HEK293 (cell line): ENCODE data around the gene SLC30A5.

ENCODE experiments used
- SCRT1 ChIP-seq: fragments of 450-650 bp; formaldehyde crosslinking; IDR thresholded peaks from 2 replicates; pipeline ENCODE4 v1.5.1; 2016; ENCODE audit warnings: missing biosample characterization, missing genetic modification characterization, borderline replicate concordance
- ZNF248 ChIP-seq: fragments of 450-650 bp; formaldehyde crosslinking; IDR thresholded peaks from 2 replicates; pipeline ENCODE4 v1.5.1; 2017; ENCODE audit warnings: missing biosample characterization, missing genetic modification characterization
- ZNF274 ChIP-seq, 2 experiments: fragments of 200-500 bp in 1 of 2; fragments of 450-650 bp in 1 of 2; sonication (Bioruptor generic) in 1 of 2; formaldehyde crosslinking in 1 of 2; IDR thresholded peaks; 2 replicates each; pipeline versions ENCODE4 v1.5.1 to v1.6.1; 2014 to 2016; ENCODE audit warnings: borderline replicate concordance in 1 of 2, inconsistent platforms in 1 of 2, low read length in 1 of 2, missing biosample characterization in 1 of 2, missing genetic modification characterization in 1 of 2
- ZNF747 ChIP-seq: fragments of 450-650 bp; formaldehyde crosslinking; IDR thresholded peaks from 2 replicates; pipeline ENCODE4 v1.5.1; 2016; ENCODE audit warnings: missing biosample characterization, missing genetic modification characterization
- TF ChIP-seq, protein P1 (sequence below): fragments of 450-650 bp; formaldehyde crosslinking; IDR thresholded peaks from 2 replicates; pipeline ENCODE4 v1.5.1; 2016; ENCODE audit warnings: missing biosample characterization, missing genetic modification characterization

DNA sequence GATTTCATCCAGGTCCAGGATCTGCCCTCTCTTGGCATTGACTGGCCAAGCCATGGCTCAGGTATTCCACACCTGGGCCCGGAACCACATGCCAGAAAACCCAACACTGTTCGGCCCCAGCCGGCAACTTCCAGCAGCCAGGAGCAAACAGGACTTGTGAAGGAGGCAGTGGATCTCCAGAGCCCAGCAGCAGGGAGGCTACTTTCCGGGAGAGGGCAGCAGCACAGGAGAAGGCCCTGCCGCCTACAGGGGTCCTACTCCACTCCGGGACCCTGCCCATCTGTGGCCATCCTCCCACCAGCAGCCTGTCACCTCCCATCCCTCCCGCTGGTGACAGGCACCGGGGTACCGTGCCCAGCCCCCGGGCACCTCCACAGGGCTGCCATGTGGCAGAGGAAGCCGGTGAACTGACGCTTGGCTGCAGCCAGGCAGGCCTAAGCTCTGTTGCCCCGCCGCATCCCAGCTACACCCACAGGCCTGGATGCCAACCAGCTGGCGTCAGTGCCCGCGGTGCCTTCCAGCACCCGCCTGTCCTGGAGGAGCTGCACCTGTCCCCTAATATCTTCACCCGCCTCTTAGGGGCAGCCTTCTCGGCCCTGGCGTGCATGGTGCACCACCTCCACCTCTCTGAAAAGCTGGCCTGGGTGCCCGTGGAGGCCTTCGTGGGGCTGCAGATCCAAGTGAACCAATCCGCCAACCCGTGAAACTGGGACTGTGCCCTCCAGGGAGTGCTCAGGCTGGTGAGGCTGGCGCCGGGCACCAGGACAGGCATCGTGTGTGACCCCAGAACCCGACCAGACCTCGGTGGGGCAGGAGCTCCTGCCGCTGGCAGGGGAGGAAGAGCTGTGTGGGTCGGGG, 18.9 kb upstream of the SLC30A5 start:
- no peak for TF ChIP-seq ZNF274 (IDR thresholded peaks at IDR 0.05; ENCODE audit: low read length)
- no peak for TF ChIP-seq ZNF274 (tag by site-specific recombination; IDR thresholded peaks at IDR 0.05; ENCODE audit: borderline replicate concordance)
- TF ChIP-seq, protein P1, sequence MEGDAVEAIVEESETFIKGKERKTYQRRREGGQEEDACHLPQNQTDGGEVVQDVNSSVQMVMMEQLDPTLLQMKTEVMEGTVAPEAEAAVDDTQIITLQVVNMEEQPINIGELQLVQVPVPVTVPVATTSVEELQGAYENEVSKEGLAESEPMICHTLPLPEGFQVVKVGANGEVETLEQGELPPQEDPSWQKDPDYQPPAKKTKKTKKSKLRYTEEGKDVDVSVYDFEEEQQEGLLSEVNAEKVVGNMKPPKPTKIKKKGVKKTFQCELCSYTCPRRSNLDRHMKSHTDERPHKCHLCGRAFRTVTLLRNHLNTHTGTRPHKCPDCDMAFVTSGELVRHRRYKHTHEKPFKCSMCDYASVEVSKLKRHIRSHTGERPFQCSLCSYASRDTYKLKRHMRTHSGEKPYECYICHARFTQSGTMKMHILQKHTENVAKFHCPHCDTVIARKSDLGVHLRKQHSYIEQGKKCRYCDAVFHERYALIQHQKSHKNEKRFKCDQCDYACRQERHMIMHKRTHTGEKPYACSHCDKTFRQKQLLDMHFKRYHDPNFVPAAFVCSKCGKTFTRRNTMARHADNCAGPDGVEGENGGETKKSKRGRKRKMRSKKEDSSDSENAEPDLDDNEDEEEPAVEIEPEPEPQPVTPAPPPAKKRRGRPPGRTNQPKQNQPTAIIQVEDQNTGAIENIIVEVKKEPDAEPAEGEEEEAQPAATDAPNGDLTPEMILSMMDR = no peak
- TF ChIP-seq SCRT1 (tag by site-specific recombination) = no peak
- TF ChIP-seq ZNF248 (tag by site-specific recombination) = no peak
- TF ChIP-seq ZNF747 (tag by site-specific recombination) = no peak
